Measurements from ENCODE around the gene SBF2.

The SBF2 gene

GRCh38 chr11:9821008-9821752, 472.8 kb downstream of the SBF2 start:
- no peak for TF ChIP-seq CTCF (IDR thresholded peaks at IDR 0.05; ENCODE audit: insufficient read depth, low read depth, low read length, missing control alignments)
- DNase-seq (ENCODE audit: low read depth): no peak
- H3K4me3 ChIP-seq (ENCODE audit: low read depth, low read length): no peak overlapping the region

GRCh38 chr11:9820260-9820659, 473.8 kb downstream of the SBF2 start:
- no peak for TF ChIP-seq CTCF (IDR thresholded peaks at IDR 0.05; ENCODE audit: insufficient read depth, low read depth, low read length, missing control alignments)
- DNase-seq (ENCODE audit: low read depth): no peak
- no peak overlapping the region for H3K4me3 ChIP-seq (ENCODE audit: low read depth, low read length)

GRCh38 chr11:9817191-9817590, 476.8 kb downstream of the SBF2 start:
- no peak for TF ChIP-seq CTCF (IDR thresholded peaks at IDR 0.05; ENCODE audit: insufficient read depth, low read depth, low read length, missing control alignments)
- DNase-seq (ENCODE audit: low read depth): no peak
- no peak overlapping the region for H3K4me3 ChIP-seq (ENCODE audit: low read depth, low read length)

GRCh38 chr11:9815486-9816136, 478.4 kb downstream of the SBF2 start:
- TF ChIP-seq CTCF (IDR thresholded peaks at IDR 0.05; ENCODE audit: insufficient read depth, low read depth, low read length, missing control alignments): no peak
- no peak for DNase-seq (ENCODE audit: low read depth)
- H3K4me3 ChIP-seq (ENCODE audit: low read depth, low read length): no peak overlapping the region

GRCh38 chr11:9814108-9814507, 479.9 kb downstream of the SBF2 start:
- H3K4me3 ChIP-seq (ENCODE audit: low read depth, low read length): no peak overlapping the region
- TF ChIP-seq CTCF (IDR thresholded peaks at IDR 0.05; ENCODE audit: insufficient read depth, low read depth, low read length, missing control alignments): no peak
- DNase-seq (ENCODE audit: low read depth): no peak

- TF ChIP-seq CTCF (IDR thresholded peaks at IDR 0.05; ENCODE audit: insufficient read depth, low read depth, low read length, missing control alignments): no peak
- no peak for DNase-seq (ENCODE audit: low read depth)
- no peak overlapping the region for H3K4me3 ChIP-seq (ENCODE audit: low read depth, low read length)
Measured at GRCh38 chr11:9808943-9809342, 485.1 kb downstream of the SBF2 start.
